Mucosa of gallbladder (tissue), 1 donor: ENCODE measurements around the gene LSM3. TPM values are rescaled to one million over a fixed set of nuclear protein-coding genes. Genes with fewer than 3 reads are reported as not detected.

Experiments used
- DNase-seq: peaks from one replicate; pipeline ENCODE4 v3.0.0-alpha.2; 2020; ENCODE audit warnings: low spot score
- total RNA-seq: library from RNA; stranded (reverse); gene quantifications from one replicate; pipeline ENCODE4 v1.2.1, GENCODE V29; 2021
- donor health status: DM: no; HTN: no; CAD: no.

The LSM3 gene
- total RNA-seq, 1 donor from 2014 or later: 11.3 TPM

GRCh38 chr3:14239940-14240339, 61.3 kb downstream of the LSM3 start:
- DNase-seq: no peak

- no peak for DNase-seq
Measured at GRCh38 chr3:14240366-14240765, 61.7 kb downstream of the LSM3 start.

GRCh38 chr3:14241716-14242115, 63.1 kb downstream of the LSM3 start:
- no peak for DNase-seq

- DNase-seq: no peak
Measured at GRCh38 chr3:14242490-14243311, 64.1 kb downstream of the LSM3 start.

GRCh38 chr3:14243782-14244181, 65.2 kb downstream of the LSM3 start:
- DNase-seq: no peak

- no peak for DNase-seq
Measured at GRCh38 chr3:14244521-14245247, 66.1 kb downstream of the LSM3 start.

GRCh38 chr3:14245248-14245639, 66.6 kb downstream of the LSM3 start:
- no peak for DNase-seq

- DNase-seq: no peak
Measured at GRCh38 chr3:14245822-14246221, 67.2 kb downstream of the LSM3 start.

- no peak for DNase-seq
Measured at GRCh38 chr3:14246414-14246813, 67.8 kb downstream of the LSM3 start.

GRCh38 chr3:14248477-14248848, 69.8 kb downstream of the LSM3 start:
- DNase-seq: no peak

GRCh38 chr3:14248849-14249523, 70.4 kb downstream of the LSM3 start:
- no peak for DNase-seq

Other genes with a start within 250 kb of the LSM3 start
- 13.2 TPM for gene CHCHD4, start 53.9 kb upstream of the LSM3 start, total RNA-seq
- gene TMEM43, start 53.8 kb upstream of the LSM3 start, total RNA-seq: 51.2 TPM
- 33.3 TPM for gene XPC, start 216 bp upstream of the LSM3 start, total RNA-seq
- 63.2 TPM for gene SLC6A6, start 223.8 kb downstream of the LSM3 start, total RNA-seq